Tibial nerve (tissue), 4 donors: Measurements from ENCODE around the gene VSTM4. TPM values are rescaled to one million over a fixed set of nuclear protein-coding genes. Genes with fewer than 3 reads are reported as not detected.

Source experiments
- DNase-seq, 2 donors: peaks; one replicate each; pipeline ENCODE4 v3.0.0-alpha.2; 2019; ENCODE audit warnings: low spot score in 2 of 2
- H3K27ac ChIP-seq, 4 donors: fragments of 200-600 bp; sonication (generic) in 3 of 4; one replicate each; pipeline ENCODE4 v1.5.1; 2017 to 2019; ENCODE audit warnings: mild to moderate bottlenecking in 1 of 4
- H3K27me3 ChIP-seq, 2 donors: fragments of 200-600 bp; sonication (generic) in 1 of 2; one replicate each; pipeline versions ENCODE4 v1.5.1 to v1.6.0; 2017 to 2019
- H3K36me3 ChIP-seq, 3 donors: fragments of 200-600 bp; sonication (generic); one replicate each; pipeline ENCODE4 v1.5.1; 2018 to 2019
- H3K4me1 ChIP-seq, 4 donors: fragments of 200-600 bp; sonication (generic) in 3 of 4; one replicate each; pipeline ENCODE4 v1.5.1; 2017 to 2019
- H3K4me3 ChIP-seq, 4 donors: fragments of 200-600 bp; sonication (generic) in 3 of 4; one replicate each; pipeline ENCODE4 v1.5.1; 2017 to 2019; ENCODE audit warnings: mild to moderate bottlenecking in 1 of 4, moderate library complexity in 1 of 4
- H3K9me3 ChIP-seq, 4 donors: fragments of 200-600 bp; sonication (generic) in 3 of 4; one replicate each; pipeline ENCODE4 v1.5.1; 2017 to 2019
- CTCF ChIP-seq, 5 experiments: fragments of 200-600 bp in 3 of 5; fragments of 450-650 bp in 2 of 5; sonication (generic) in 3 of 5; IDR thresholded peaks; one replicate each; pipeline ENCODE4 v1.5.1; 2016 to 2019; ENCODE audit warnings: antibody characterized with exemption in 5 of 5, mild to moderate bottlenecking in 3 of 5, moderate library complexity in 2 of 5
- EP300 ChIP-seq, 2 donors: sonication (generic); formaldehyde crosslinking; IDR thresholded peaks; one replicate each; pipeline ENCODE4 v1.6.1; 2017; ENCODE audit warnings: antibody characterized with exemption in 2 of 2, mild to moderate bottlenecking in 1 of 2
- POLR2A ChIP-seq, 2 donors: fragments of 450-650 bp; IDR thresholded peaks; one replicate each; pipeline ENCODE4 v1.6.1; 2017; ENCODE audit warnings: antibody characterized with exemption in 2 of 2, mild to moderate bottlenecking in 2 of 2, moderate library complexity in 2 of 2
- WGBS, 2 donors: methylation state at CpG; one replicate each; pipeline ENCODE4 v1.1.5; 2018; 5-methylcytosine and 5-hydroxymethylcytosine counted together
- total RNA-seq, 4 donors: library from RNA; depleted of rRNA; stranded (reverse); fragments of >200 nt; gene quantifications; one replicate each; pipeline ENCODE4 v1.1.0, GENCODE V29; 2016

VSTM4 gene
- total RNA-seq, 4 donors from 2014 or later: 9.8 to 18.2 (median 12.8) TPM

GRCh38 chr10:49107111-49107886 lies 8.0 kb downstream of the VSTM4 start:
- DNase-seq: no peak
- H3K36me3 ChIP-seq: no peaks in the 10 kb centered on the region
- TF ChIP-seq CTCF (IDR thresholded peaks at IDR 0.05) (no peak), POLR2A (IDR thresholded peaks at IDR 0.05) (no peak), EP300 (IDR thresholded peaks at IDR 0.05) (no peak)
- H3K27ac ChIP-seq: peak overlapping the region in 1 of 4 donors; percentile 17
- H3K27me3 ChIP-seq: no peaks in the 10 kb centered on the region
- H3K4me1 ChIP-seq: peaks cover 0 to 60% (median 20%) of the 10 kb centered on the region in 4 donors
- 93 to 96% methylated on average over 10 to 17 of the region's 17 CpGs for WGBS, 2 donors
- H3K4me3 ChIP-seq: no peak overlapping the region
- H3K9me3 ChIP-seq: no peaks in the 10 kb centered on the region

- Histone ChIP-seq H3K9me3 (no peaks in the 10 kb centered on the region), H3K4me3 (no peak overlapping the region), H3K4me1 (peaks cover 0 to 52% (median 20%) of the 10 kb centered on the region in 4 donors), H3K27me3 (no peaks in the 10 kb centered on the region), H3K36me3 (no peaks in the 10 kb centered on the region), H3K27ac (no peak overlapping the region)
- DNase-seq: peak in 1 of 2 donors; percentile 24
- no peak for TF ChIP-seq CTCF (IDR thresholded peaks at IDR 0.05)
- no peak for TF ChIP-seq EP300 (IDR thresholded peaks at IDR 0.05)
- TF ChIP-seq POLR2A (IDR thresholded peaks at IDR 0.05): no peak
- 15 to 22% methylated on average over 6 to 7 of the region's 7 CpGs for WGBS, 2 donors
Observed at GRCh38 chr10:49106451-49106850, 8.9 kb downstream of the VSTM4 start.

GRCh38 chr10:49105076-49105475 lies 10.2 kb downstream of the VSTM4 start:
- TF ChIP-seq CTCF (IDR thresholded peaks at IDR 0.05) (no peak), POLR2A (IDR thresholded peaks at IDR 0.05) (no peak), EP300 (IDR thresholded peaks at IDR 0.05) (no peak)
- Histone ChIP-seq H3K36me3 (no peaks in the 10 kb centered on the region), H3K4me3 (no peak overlapping the region), H3K27me3 (no peaks in the 10 kb centered on the region), H3K9me3 (no peaks in the 10 kb centered on the region), H3K4me1 (peaks cover 0 to 38% (median 18%) of the 10 kb centered on the region in 4 donors), H3K27ac (no peak overlapping the region)
- WGBS, 2 donors: 69 to 88% methylated on average over 4 of the region's 4 CpGs
- no peak for DNase-seq

- no peak for DNase-seq
- Histone ChIP-seq H3K27me3 (no peaks in the 10 kb centered on the region), H3K36me3 (no peaks in the 10 kb centered on the region), H3K9me3 (no peaks in the 10 kb centered on the region), H3K4me1 (peaks cover 0 to 31% (median 12%) of the 10 kb centered on the region in 4 donors), H3K4me3 (no peak overlapping the region), H3K27ac (no peak overlapping the region)
- WGBS, 2 donors: 72 to 85% methylated on average over 5 of the region's 5 CpGs
- no peak for TF ChIP-seq CTCF (IDR thresholded peaks at IDR 0.05)
- no peak for TF ChIP-seq EP300 (IDR thresholded peaks at IDR 0.05)
- no peak for TF ChIP-seq POLR2A (IDR thresholded peaks at IDR 0.05)
Observed at GRCh38 chr10:49104323-49104722, 11.0 kb downstream of the VSTM4 start.

GRCh38 chr10:49103761-49104160 lies 11.6 kb downstream of the VSTM4 start:
- no peak for DNase-seq

More at GRCh38 chr10:49103761-49104160, 11.6 kb downstream of the VSTM4 start:
- 92 to 93% methylated on average over 4 of the region's 4 CpGs for WGBS, 2 donors
- Histone ChIP-seq H3K27ac (no peak overlapping the region), H3K27me3 (no peaks in the 10 kb centered on the region), H3K36me3 (no peaks in the 10 kb centered on the region), H3K4me3 (no peak overlapping the region), H3K9me3 (no peaks in the 10 kb centered on the region), H3K4me1 (peaks cover 0 to 27% (median 10%) of the 10 kb centered on the region in 4 donors)
- TF ChIP-seq POLR2A (IDR thresholded peaks at IDR 0.05) (no peak), CTCF (IDR thresholded peaks at IDR 0.05) (no peak), EP300 (IDR thresholded peaks at IDR 0.05) (no peak)
